ENCODE measurements around the gene RPL11.

GRCh38 chr1:23644555-23644866 is 47.1 kb upstream of the RPL11 start:
- no peak for TF ChIP-seq BHLHE40 (IDR thresholded peaks at IDR 0.05; ENCODE audit: borderline replicate concordance)
- TF ChIP-seq PKNOX1 (IDR thresholded peaks at IDR 0.05), result no peak
- TF ChIP-seq ELF4 (IDR thresholded peaks at IDR 0.05), result no peak
- no peak for TF ChIP-seq FOXM1 (IDR thresholded peaks at IDR 0.05; ENCODE audit: borderline replicate concordance)
- TF ChIP-seq ARNT (IDR thresholded peaks at IDR 0.05), result no peak
- TF ChIP-seq FOXA1 (IDR thresholded peaks at IDR 0.05), result no peak
- no peak for TF ChIP-seq SUZ12 (IDR thresholded peaks at IDR 0.05)
- no peak for TF ChIP-seq L3MBTL2 (conservative IDR thresholded peaks at IDR 0.05)
- no peak for TF ChIP-seq FOXK2 (IDR thresholded peaks at IDR 0.05)
- no peak for TF ChIP-seq SP1 (IDR thresholded peaks at IDR 0.05)
